ENCODE data around the gene MRPL20. TPM values are rescaled to one million over a fixed set of nuclear protein-coding genes. Genes with fewer than 3 reads are reported as not detected.

Gene MRPL20
- total and polyA plus RNA-seq, 9 of the 15 experiments (the other 6 are each of a cell fraction or from before 2014, with no cell fraction given): 180 to 671 (median 229) TPM

DNA sequence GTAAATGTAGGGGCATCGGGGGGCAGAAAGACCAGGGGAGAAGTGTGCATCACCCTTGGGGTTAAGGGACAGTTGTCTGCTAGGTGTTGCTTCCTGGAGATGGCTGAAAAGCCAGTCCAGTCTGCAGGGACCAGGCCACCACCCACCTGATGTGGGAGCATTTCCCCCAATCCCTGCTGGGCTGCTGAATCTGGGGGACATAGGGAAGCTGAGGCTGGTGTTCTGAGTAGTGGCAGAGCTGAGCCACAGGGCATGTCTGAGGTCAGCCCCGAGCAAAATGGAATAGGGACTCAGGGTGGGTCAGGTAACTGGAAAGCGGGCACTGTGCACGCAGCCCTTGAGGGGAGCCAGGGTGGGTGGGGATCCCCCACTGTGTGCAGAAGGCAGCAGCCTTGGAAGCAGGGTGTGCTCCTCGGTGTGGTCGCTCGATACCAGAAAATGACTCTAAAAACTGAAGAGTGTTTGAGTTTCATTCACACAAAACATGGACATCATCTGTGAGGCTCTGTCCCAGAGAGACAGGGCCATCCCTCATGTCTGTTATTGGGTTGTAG, 5.6 kb downstream of the MRPL20 start:
- in situ Hi-C loops (cut with MboI): no loop called here
- H4K20me1 ChIP-seq (replicated peaks; ENCODE audit: control insufficient read depth, insufficient read depth, low read length): peaks cover 14% of the 10 kb centered on the region
- no peak for FAIRE-seq
- no TSS peak for BruUV-seq (replicated peaks)
- intact Hi-C loops (cut with micrococcal nuclease): no loop called here
- peaks cover 29 to 62% of the 10 kb centered on the region in 2 experiments for H3K4me1 ChIP-seq (replicated peaks in 1 of 2; ENCODE audit: control insufficient read depth in 2 of 2, insufficient read depth in 2 of 2, low read length in 2 of 2)
- peaks cover 83% of the 10 kb centered on the region for H3K36me3 ChIP-seq (ENCODE audit: control insufficient read depth, insufficient read depth, low read length)
- no peak for ATAC-seq
- no peak overlapping the region; the same call in 2 of the 3 replicates for H3K27ac ChIP-seq (ENCODE audit: extremely low read depth, low read depth, low read length)
- POLR2A ChIA-PET: interaction anchor here (0.8 to 1.7 kb wide), 4 partner anchors 9 to 42 kb away, joined by 4 to 8 read pairs (median 8); partner anchors contain the start of gene AURKAIP1
- no peak overlapping the region for H3K4me3 ChIP-seq
- H3K9ac ChIP-seq (ENCODE audit: insufficient read depth in 1 of 2, low read depth in 2 of 2, low read length in 2 of 2): peak overlapping the region in 1 of 2 experiments; percentile 99; a peak in 2 of 4 replicates
- TF ChIP-seq CBX1 (IDR thresholded peaks at IDR 0.05; ENCODE audit: low read depth) (0 out of 2 replicates have a peak, but pooled peaks have one; percentile 17), SMARCA4 (IDR thresholded peaks at IDR 0.05) (no peak), SUPT5H (IDR thresholded peaks at IDR 0.05) (peak; percentile 60), MBD1 (CRISPR knock-in tag; IDR thresholded peaks at IDR 0.05) (no peak), ZBED1 (IDR thresholded peaks at IDR 0.05) (peak; percentile 16; the same call in 1 of the 2 replicates), RBFOX2 (IDR thresholded peaks at IDR 0.05; ENCODE audit: low read depth, low read length) (peak; percentile 1; the same call in 1 of the 2 replicates), POLR2G (IDR thresholded peaks at IDR 0.05; ENCODE audit: low read depth, low read length) (0 out of 2 replicates have a peak, but pooled peaks have one; percentile 21), POLR2AphosphoS2 (IDR thresholded peaks at IDR 0.05; ENCODE audit: low read length) (0 out of 2 replicates have a peak, but pooled peaks have one; percentile 26), KDM5B (IDR thresholded peaks at IDR 0.05; ENCODE audit: insufficient replicate concordance, low read depth, low read length) (peak; percentile 18), POLR2A (conservative IDR thresholded peaks at IDR 0.05) (peak; percentile 65; the same call in 1 of the 2 replicates), ETV5 (CRISPR knock-in tag; IDR thresholded peaks at IDR 0.05; ENCODE audit: low read depth) (0 out of 2 replicates have a peak, but pooled peaks have one; percentile 15)
- DNase-seq (ENCODE audit: extremely low read depth in 1 of 4, low spot score in 3 of 4): no peak
- H3K79me2 ChIP-seq (ENCODE audit: control insufficient read depth, insufficient read depth, low read length): peaks cover 81% of the 10 kb centered on the region
- WGBS (ENCODE audit: insufficient coverage, low coverage, missing lambda C conversion rate): 82% methylated on average over 5 of the region's 7 CpGs
- peaks cover 8% of the 10 kb centered on the region for H3K9me1 ChIP-seq (ENCODE audit: control insufficient read depth, insufficient read depth, low read length)
- H3K9me3 ChIP-seq (replicated peaks; ENCODE audit: control insufficient read depth, insufficient read depth, low read depth, low read length): no peaks in the 10 kb centered on the region
- CTCF ChIA-PET (ENCODE audit: low intra/inter-chr PET ratio): interaction anchor here (1.1 kb wide), 1 partner anchor 50 kb away, joined by 3 read pairs; no protein-coding TSS in a partner anchor
- no peaks in the 10 kb centered on the region for H3K27me3 ChIP-seq (ENCODE audit: control insufficient read depth in 2 of 2, insufficient read depth in 2 of 2, low read length in 2 of 2)
- H2AFZ ChIP-seq (ENCODE audit: low read depth, low read length): no peak overlapping the region
- peak overlapping the region; percentile 97; the same call in 1 of the 2 replicates for H3K4me2 ChIP-seq (ENCODE audit: insufficient read depth, low read length)
